ENCODE data around the gene EMC8. TPM values are rescaled to one million over a fixed set of nuclear protein-coding genes. Genes with fewer than 3 reads are reported as not detected.

The EMC8 gene
- total RNA-seq, 1 donor from 2014 or later = 20.0 TPM

DNA sequence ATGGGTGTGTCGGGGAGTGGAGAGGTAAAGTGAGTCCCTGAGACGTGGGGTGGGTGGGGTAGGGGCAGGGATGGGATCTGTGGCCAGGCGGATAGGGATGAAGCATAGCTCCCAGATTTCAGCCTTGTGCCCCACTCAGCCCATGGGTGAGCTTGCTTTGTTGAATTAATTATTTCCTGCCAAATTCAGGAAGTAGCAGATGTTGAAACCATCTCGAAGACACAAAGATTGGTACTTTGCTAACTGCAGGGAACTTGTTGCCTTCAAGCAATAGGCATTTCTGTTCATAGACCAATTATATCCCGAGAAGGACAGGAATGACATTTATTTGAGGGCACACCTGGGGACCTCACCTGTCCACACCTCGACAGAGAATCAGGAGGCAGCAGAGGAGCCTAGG lies 37.5 kb downstream of the EMC8 start:
- no peaks in the 10 kb centered on the region for H3K36me3 ChIP-seq
- ATAC-seq (peak; percentile 18), DNase-seq (no peak)
- TF ChIP-seq, protein P1, sequence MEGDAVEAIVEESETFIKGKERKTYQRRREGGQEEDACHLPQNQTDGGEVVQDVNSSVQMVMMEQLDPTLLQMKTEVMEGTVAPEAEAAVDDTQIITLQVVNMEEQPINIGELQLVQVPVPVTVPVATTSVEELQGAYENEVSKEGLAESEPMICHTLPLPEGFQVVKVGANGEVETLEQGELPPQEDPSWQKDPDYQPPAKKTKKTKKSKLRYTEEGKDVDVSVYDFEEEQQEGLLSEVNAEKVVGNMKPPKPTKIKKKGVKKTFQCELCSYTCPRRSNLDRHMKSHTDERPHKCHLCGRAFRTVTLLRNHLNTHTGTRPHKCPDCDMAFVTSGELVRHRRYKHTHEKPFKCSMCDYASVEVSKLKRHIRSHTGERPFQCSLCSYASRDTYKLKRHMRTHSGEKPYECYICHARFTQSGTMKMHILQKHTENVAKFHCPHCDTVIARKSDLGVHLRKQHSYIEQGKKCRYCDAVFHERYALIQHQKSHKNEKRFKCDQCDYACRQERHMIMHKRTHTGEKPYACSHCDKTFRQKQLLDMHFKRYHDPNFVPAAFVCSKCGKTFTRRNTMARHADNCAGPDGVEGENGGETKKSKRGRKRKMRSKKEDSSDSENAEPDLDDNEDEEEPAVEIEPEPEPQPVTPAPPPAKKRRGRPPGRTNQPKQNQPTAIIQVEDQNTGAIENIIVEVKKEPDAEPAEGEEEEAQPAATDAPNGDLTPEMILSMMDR (IDR thresholded peaks at IDR 0.05) = no peak
- H3K9me3 ChIP-seq = no peaks in the 10 kb centered on the region
- intact Hi-C loops (cut with DNase I) = no loop called here
- no peaks in the 10 kb centered on the region for H3K27me3 ChIP-seq
- H3K27ac ChIP-seq = no peak overlapping the region
- H3K4me1 ChIP-seq = no peaks in the 10 kb centered on the region
- no peak overlapping the region for H3K4me3 ChIP-seq

DNA sequence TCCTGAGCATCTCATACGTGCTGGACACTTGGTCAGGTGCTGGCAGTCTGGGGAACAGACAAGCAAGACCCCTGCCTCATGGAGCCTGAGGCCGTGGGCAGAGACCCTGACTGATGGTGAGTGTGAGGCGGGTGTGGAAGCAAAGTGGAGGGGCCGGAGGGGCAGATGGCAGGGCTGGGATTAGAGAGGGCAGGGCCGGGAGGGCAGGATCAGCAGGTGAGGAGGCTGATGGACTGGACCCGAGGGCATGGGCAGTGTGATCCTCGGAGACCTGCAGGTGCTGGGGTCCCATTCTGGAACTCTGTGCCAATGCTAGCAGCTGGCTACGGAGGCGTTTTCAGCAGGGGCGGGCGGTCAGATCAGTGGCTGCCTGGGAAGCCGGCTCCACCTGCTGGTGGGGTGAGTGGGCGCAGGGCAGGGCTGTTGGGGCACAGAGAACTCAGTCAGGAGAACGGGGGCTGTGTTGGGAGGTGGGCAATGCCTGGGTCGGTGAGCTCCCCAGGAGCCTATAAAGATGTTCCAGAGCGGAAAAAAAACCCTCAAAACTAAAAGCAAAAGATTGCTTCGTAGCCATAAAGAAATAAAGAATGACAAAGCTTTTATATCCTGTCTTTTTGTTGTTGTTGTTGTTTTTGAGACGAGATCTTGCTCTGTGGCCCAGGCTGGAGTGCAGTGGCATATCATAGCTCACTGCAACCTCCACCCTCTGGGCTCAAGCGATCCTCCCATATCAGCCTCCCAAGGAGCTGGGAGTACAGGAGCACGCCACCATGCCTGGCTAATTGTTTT lies 39.5 kb downstream of the EMC8 start:
- Histone ChIP-seq H3K27me3 (no peaks in the 10 kb centered on the region), H3K27ac (no peak overlapping the region), H3K4me3 (no peak overlapping the region), H3K36me3 (no peaks in the 10 kb centered on the region), H3K4me1 (no peaks in the 10 kb centered on the region), H3K9me3 (no peaks in the 10 kb centered on the region)
- DNase-seq (peak; percentile 74), ATAC-seq (peak; percentile 68)
- TF ChIP-seq, protein P1 (IDR thresholded peaks at IDR 0.05) = peak; percentile 33
- intact Hi-C loops (cut with DNase I) = no loop called here

DNA sequence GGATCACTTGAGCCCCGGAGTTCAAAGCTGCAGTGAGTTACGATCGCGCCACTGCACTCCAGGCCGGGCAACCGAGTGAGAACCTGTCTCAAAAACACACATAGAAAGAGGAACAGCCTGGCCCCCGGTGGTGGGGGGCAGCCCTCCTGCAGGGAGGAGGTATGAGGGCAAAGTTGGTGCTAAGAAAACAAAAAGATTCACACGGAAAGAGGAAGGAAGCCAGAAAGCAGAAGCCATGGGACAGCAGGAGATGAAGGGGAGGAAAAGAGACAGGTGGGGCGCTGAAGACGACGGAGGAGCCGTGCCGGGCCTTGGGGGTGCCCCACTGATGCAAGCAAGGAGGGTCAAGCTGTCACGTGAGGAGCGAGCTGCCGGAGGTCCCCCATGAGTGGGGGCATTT lies 40.2 kb downstream of the EMC8 start:
- peak; percentile 45 for ATAC-seq
- intact Hi-C loops (cut with DNase I) = no loop called here

DNA sequence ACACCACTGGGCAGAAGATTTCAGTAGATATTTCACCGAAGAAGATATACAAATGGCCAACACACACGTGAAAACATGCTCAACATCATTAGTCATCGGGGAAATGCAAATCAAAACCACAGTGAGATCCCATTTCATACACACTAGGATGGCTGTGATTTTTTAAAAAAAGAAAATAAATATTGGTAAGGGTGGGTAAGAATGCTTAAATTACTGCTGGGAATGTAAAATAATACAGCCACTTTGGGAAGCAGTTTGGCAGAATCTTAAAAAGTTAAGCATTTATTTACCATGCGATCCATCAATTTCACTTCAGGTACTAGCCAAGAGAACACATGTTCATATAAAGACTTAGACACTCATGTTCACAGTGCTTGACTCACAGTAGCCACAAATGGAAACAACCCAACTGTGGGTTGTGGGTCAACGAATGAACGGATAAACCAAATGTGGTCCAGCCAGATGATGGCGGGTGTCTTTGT lies 42.0 kb downstream of the EMC8 start:
- no peak overlapping the region for H3K4me3 ChIP-seq
- H3K4me1 ChIP-seq = no peaks in the 10 kb centered on the region
- ATAC-seq (no peak), DNase-seq (no peak)
- TF ChIP-seq, protein P1 (IDR thresholded peaks at IDR 0.05) = no peak
- no peaks in the 10 kb centered on the region for H3K9me3 ChIP-seq
- H3K27ac ChIP-seq = no peak overlapping the region
- H3K36me3 ChIP-seq = no peaks in the 10 kb centered on the region
- intact Hi-C loops (cut with DNase I) = no loop called here
- no peaks in the 10 kb centered on the region for H3K27me3 ChIP-seq

More for the DNA sequence above, 40.2 kb downstream of the EMC8 start:
- H3K36me3 ChIP-seq = no peaks in the 10 kb centered on the region
- no peak overlapping the region for H3K27ac ChIP-seq
- H3K9me3 ChIP-seq = no peaks in the 10 kb centered on the region
- TF ChIP-seq, protein P1 (IDR thresholded peaks at IDR 0.05) = no peak
- no peak for DNase-seq
- no peak overlapping the region for H3K4me3 ChIP-seq
- no peaks in the 10 kb centered on the region for H3K4me1 ChIP-seq
- no peaks in the 10 kb centered on the region for H3K27me3 ChIP-seq

DNA sequence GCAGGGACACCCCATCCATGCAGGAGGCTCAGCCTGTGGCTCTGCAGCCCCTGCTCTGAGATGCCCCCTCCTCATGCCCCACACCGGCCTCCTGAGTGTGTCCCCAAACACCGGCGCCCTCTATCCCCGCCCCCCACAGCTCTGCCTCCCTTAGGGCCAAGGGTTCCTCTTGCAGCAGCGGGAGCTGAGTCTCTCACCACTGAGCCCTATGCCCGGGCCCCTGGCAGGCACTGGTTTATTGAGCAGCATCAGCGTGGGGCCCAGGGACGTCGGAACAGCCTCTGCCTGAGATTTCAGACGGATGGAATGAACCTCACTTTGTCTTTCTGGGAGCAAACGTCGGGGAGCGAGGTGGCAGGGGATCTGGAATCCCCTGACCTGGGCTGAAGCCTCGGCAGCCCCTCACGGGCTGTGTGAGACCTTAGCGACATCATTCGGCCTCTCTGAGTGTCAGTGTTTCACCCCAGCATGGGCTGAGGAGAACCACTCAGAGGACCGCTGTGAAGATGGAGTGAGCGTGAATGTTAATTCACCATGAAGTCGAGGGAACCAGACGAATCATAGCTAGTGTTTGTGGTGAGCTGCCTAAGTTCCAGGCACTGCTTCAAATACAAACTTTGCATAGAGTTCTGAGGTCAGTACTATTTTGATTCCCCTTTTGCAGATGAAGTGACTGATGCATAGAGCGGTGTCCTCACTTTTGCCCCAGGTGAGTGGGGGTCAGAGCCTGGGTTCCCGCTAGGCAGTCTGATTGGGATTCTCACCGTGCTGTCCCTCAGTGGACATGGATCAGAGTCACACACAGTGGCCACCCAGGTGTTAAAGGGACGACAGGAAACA lies 43.2 kb downstream of the EMC8 start:
- ATAC-seq = no peak
- no peaks in the 10 kb centered on the region for H3K36me3 ChIP-seq
- no peak overlapping the region for H3K4me3 ChIP-seq
- DNase-seq = no peak
- TF ChIP-seq, protein P1 (IDR thresholded peaks at IDR 0.05) = no peak
- no peaks in the 10 kb centered on the region for H3K9me3 ChIP-seq
- no peaks in the 10 kb centered on the region for H3K27me3 ChIP-seq
- no peak overlapping the region for H3K27ac ChIP-seq
- peaks cover 5% of the 10 kb centered on the region for H3K4me1 ChIP-seq
- intact Hi-C loops (cut with DNase I) = no loop called here
